ENCODE data around the gene CX3CR1. TPM values are rescaled to one million over a fixed set of nuclear protein-coding genes. Genes with fewer than 3 reads are reported as not detected.
A peak's percentile ranks its signal among the peaks of the same experiment; 100 is the strongest.

Gene CX3CR1
- total RNA-seq (2021; fragmentation: NEBNext Ultra II Directional; extraction: Animal tissue kit (Norgen Biotek cat#: 25700)): not detected
- long read RNA-seq: 0 reads

GRCh38 chr3:39279745-39280517 is at the start of gene CX3CR1:
Gene CX3CR1 (minus strand): TSS chr3:39280036. CDS start chr3:39266509, 13,527 bp downstream.
- Mint-ChIP-seq H3K27ac (no peak within 1 kb of the TSS), H3K36me3 (ENCODE audit: low read depth) (no peaks in the 10 kb centered on the region), H3K27me3 (ENCODE audit: insufficient read depth) (peaks cover 8% of the 10 kb centered on the region), H3K4me1 (ENCODE audit: low read depth) (peaks cover 25% of the 10 kb centered on the region), H3K4me3 (no peak within 1 kb of the TSS), H3K9me3 (no peaks in the 10 kb centered on the region)
- DNase-seq: no peak
- peak; percentile 10; the same call in 1 of the 2 replicates for TF ChIP-seq CTCF (IDR thresholded peaks at IDR 0.05)

GRCh38 chr3:39329493-39329892 is 49.7 kb upstream of the CX3CR1 start, which contains the start of gene CCR8:
Gene CCR8 (plus strand): TSS chr3:39329709. CDS start chr3:39332332, 2,623 bp downstream.
- Mint-ChIP-seq H3K9me3 (no peaks in the 10 kb centered on the region), H3K27ac (no peak within 1 kb of the TSS), H3K27me3 (ENCODE audit: insufficient read depth) (peaks cover 9% of the 10 kb centered on the region), H3K4me3 (no peak within 1 kb of the TSS), H3K36me3 (ENCODE audit: low read depth) (no peaks in the 10 kb centered on the region), H3K4me1 (ENCODE audit: low read depth) (no peaks in the 10 kb centered on the region)
- TF ChIP-seq CTCF (IDR thresholded peaks at IDR 0.05): no peak
- DNase-seq: no peak

GRCh38 chr3:39327746-39328349 is 48.0 kb upstream of the CX3CR1 start:
- Mint-ChIP-seq H3K36me3 (ENCODE audit: low read depth) (no peaks in the 10 kb centered on the region), H3K4me3 (no peak overlapping the region), H3K27me3 (ENCODE audit: insufficient read depth) (peaks cover 9% of the 10 kb centered on the region), H3K27ac (no peak overlapping the region), H3K4me1 (ENCODE audit: low read depth) (no peaks in the 10 kb centered on the region), H3K9me3 (no peaks in the 10 kb centered on the region)
- TF ChIP-seq CTCF (IDR thresholded peaks at IDR 0.05): no peak
- DNase-seq: no peak

GRCh38 chr3:39327053-39327745 is 47.4 kb upstream of the CX3CR1 start:
- H3K9me3 Mint-ChIP-seq: no peaks in the 10 kb centered on the region
- H3K27ac Mint-ChIP-seq: no peak overlapping the region
- H3K27me3 Mint-ChIP-seq (ENCODE audit: insufficient read depth): peaks cover 6% of the 10 kb centered on the region
- no peaks in the 10 kb centered on the region for H3K4me1 Mint-ChIP-seq (ENCODE audit: low read depth)
- no peak overlapping the region for H3K4me3 Mint-ChIP-seq
- no peak for TF ChIP-seq CTCF (IDR thresholded peaks at IDR 0.05)
- no peak for DNase-seq
- H3K36me3 Mint-ChIP-seq (ENCODE audit: low read depth): no peaks in the 10 kb centered on the region

GRCh38 chr3:39325236-39325635 is 45.4 kb upstream of the CX3CR1 start:
- Mint-ChIP-seq H3K27me3 (ENCODE audit: insufficient read depth) (peaks cover 3% of the 10 kb centered on the region), H3K4me3 (no peak overlapping the region), H3K4me1 (ENCODE audit: low read depth) (no peaks in the 10 kb centered on the region), H3K27ac (no peak overlapping the region), H3K9me3 (no peaks in the 10 kb centered on the region), H3K36me3 (ENCODE audit: low read depth) (no peaks in the 10 kb centered on the region)
- DNase-seq: no peak
- no peak for TF ChIP-seq CTCF (IDR thresholded peaks at IDR 0.05)

Data from HFFc6 (cell line).